WERI-Rb-1 (cell line): Measurements from ENCODE around the gene CCL24.

Source experiments
- DNase-seq: peaks from one replicate; pipeline ENCODE4 v3.0.0-alpha.2; 2020
- H3K27ac ChIP-seq: fragments of 250-450 bp; sonication (Bioruptor Pico); 2 replicates; pipeline ENCODE4 v1.5.1; 2020; ENCODE audit warnings: mild to moderate bottlenecking, moderate library complexity
- H3K27me3 ChIP-seq: fragments of 250-450 bp; sonication (Bioruptor Pico); 2 replicates; pipeline ENCODE4 v1.5.1; 2021; ENCODE audit warnings: mild to moderate bottlenecking, low read depth, moderate library complexity; ENCODE audit not compliant: insufficient read depth, severe bottlenecking
- H3K36me3 ChIP-seq: fragments of 250-450 bp; sonication (Bioruptor Pico); 2 replicates; pipeline ENCODE4 v1.5.1; 2020; ENCODE audit warnings: mild to moderate bottlenecking, moderate library complexity
- H3K4me3 ChIP-seq: 2 replicates; pipeline ENCODE4 v1.5.1; 2011; ENCODE audit warnings: low read depth, mild to moderate bottlenecking, control low read depth, low read length
- H3K9me3 ChIP-seq: fragments of 250-450 bp; sonication (Bioruptor Pico); 2 replicates; pipeline ENCODE4 v1.5.1; 2021; ENCODE audit warnings: mild to moderate bottlenecking, moderate library complexity; ENCODE audit not compliant: severe bottlenecking
- TF ChIP-seq, protein P1 (sequence below): IDR thresholded peaks from 2 replicates; pipeline ENCODE4 v1.5.1; 2011; ENCODE audit warnings: low read depth, mild to moderate bottlenecking, control low read depth, inconsistent platforms, low read length

The CCL24 gene

DNA sequence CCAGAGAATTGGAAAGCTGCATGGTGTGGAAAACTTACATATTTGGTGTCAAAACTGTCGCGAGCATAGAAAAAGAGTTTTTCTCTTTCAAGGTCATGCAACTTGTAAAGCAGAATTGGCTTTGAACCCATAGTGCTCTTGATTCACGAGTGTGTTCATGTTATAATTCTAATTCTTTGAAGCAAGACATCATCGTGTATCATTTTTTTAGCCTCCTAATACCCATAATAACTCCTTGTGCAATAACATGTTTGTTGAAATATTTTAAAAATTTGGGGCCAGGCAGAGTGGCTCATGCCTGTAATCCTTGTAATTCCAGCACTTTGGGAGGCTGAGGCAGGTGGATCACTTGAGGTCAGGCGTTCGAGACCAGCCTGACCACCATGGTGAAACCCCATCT lies 4.2 kb downstream of the CCL24 start:
- H3K36me3 ChIP-seq, result no peaks in the 10 kb centered on the region
- TF ChIP-seq, protein P1, sequence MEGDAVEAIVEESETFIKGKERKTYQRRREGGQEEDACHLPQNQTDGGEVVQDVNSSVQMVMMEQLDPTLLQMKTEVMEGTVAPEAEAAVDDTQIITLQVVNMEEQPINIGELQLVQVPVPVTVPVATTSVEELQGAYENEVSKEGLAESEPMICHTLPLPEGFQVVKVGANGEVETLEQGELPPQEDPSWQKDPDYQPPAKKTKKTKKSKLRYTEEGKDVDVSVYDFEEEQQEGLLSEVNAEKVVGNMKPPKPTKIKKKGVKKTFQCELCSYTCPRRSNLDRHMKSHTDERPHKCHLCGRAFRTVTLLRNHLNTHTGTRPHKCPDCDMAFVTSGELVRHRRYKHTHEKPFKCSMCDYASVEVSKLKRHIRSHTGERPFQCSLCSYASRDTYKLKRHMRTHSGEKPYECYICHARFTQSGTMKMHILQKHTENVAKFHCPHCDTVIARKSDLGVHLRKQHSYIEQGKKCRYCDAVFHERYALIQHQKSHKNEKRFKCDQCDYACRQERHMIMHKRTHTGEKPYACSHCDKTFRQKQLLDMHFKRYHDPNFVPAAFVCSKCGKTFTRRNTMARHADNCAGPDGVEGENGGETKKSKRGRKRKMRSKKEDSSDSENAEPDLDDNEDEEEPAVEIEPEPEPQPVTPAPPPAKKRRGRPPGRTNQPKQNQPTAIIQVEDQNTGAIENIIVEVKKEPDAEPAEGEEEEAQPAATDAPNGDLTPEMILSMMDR, result no peak
- H3K27ac ChIP-seq, result no peak overlapping the region
- H3K9me3 ChIP-seq, result peaks cover 5% of the 10 kb centered on the region
- no peak overlapping the region for H3K4me3 ChIP-seq
- no peaks in the 10 kb centered on the region for H3K27me3 ChIP-seq
- DNase-seq, result no peak

DNA sequence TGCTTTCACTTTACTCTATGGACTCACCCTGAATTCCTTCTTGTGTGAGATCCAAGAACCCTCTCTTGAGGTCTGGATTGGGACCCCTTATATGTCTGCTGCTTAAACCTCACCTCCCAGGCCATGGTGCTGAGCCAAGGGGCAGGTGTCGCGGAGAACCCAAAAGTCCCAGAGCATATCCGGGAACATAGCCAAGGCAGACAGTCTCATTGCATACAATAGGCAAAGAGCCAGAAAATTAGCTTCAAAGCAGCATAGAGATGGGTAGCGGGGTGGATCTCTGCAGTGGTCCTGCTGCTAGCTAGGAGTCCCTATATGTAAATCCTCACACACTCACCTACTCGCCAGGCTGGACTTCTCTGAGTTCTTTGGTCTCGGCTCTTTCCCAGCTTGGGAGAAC lies 5.5 kb downstream of the CCL24 start:
- no peaks in the 10 kb centered on the region for H3K36me3 ChIP-seq
- TF ChIP-seq, protein P1, result no peak
- H3K9me3 ChIP-seq, result peaks cover 5% of the 10 kb centered on the region
- no peak overlapping the region for H3K4me3 ChIP-seq
- no peaks in the 10 kb centered on the region for H3K27me3 ChIP-seq
- no peak overlapping the region for H3K27ac ChIP-seq
- DNase-seq, result no peak

DNA sequence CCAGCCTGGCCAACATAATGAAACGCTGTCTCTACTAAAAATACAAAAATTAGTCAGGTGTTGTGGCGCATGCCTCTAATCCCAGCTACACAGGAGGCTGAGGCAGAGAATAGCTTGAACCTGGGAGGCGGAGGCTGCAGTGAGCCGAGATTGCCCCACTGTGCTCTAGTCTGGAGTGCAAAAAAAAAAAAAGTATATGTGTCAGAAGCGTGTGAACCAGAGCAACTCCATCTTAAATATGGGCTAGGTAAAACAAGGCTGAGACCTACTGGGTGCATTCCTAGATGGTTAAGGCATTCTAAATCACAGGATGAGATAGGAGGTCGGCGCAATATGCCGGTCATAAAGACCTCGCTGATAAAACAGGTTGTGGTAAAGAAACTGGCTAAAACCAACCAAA lies 6.2 kb downstream of the CCL24 start:
- Histone ChIP-seq H3K9me3 (peaks cover 5% of the 10 kb centered on the region), H3K27me3 (no peaks in the 10 kb centered on the region), H3K27ac (no peak overlapping the region), H3K36me3 (no peaks in the 10 kb centered on the region), H3K4me3 (no peak overlapping the region)
- TF ChIP-seq, protein P1, result no peak
- DNase-seq, result no peak

DNA sequence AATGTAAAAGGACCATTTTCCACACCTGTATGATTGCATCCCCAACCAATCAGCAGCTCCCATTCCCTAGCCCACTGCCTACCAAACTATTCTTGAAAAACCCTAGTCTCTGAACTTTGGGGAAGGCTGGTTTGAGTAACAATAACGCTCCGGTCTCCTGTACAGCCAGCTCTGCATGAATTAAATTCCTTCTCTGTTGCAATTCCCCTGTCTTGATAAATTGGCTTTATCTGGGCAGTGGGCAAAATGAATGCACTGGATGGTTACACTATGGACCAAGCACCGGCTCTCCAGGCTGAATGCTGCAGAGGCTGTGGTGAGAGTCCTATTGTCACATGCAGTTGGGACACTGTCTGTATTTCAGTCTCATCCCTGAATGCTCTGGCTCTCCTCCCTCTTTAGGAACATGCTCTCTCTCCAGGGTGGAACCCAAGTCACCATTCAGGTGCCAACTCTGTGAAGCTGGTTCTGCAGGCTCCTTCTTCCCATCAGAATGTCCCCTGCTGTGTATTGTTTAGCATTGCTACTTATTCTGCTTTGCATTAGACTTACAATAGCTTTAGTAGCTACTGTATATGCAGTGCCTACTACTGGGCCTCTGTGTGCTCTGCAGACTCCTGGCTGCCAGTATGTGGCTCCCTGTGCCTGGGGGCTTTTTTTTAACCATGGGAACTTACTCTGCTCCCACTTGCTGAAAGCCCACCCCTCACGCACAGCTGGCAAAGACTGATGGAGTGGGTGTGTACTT lies 6.9 kb downstream of the CCL24 start:
- Histone ChIP-seq H3K27me3 (no peaks in the 10 kb centered on the region), H3K27ac (no peak overlapping the region), H3K36me3 (no peaks in the 10 kb centered on the region), H3K4me3 (no peak overlapping the region), H3K9me3 (peaks cover 5% of the 10 kb centered on the region)
- no peak for DNase-seq
- TF ChIP-seq, protein P1, result no peak

DNA sequence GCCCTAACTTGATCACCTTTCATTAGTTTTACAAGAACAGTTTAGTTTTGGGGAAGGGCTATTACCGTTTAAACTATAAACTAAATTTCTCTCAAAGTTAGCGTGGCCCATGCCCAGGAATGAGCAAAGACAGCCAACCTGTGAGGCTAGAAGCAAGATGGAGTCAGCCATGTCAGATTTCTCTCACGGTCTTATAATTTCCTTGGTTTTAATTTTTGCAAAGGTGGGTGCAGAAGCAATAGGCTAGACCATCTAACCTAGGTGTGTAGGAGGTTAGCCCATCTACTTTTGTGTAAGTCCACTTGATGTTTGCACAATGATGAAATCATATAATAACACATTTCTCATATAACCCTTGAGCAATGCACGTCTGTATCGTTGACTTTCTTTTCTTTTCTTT lies 8.9 kb downstream of the CCL24 start:
- no peak overlapping the region for H3K4me3 ChIP-seq
- no peak for DNase-seq
- peaks cover 5% of the 10 kb centered on the region for H3K9me3 ChIP-seq
- no peak overlapping the region for H3K27ac ChIP-seq
- no peaks in the 10 kb centered on the region for H3K27me3 ChIP-seq
- TF ChIP-seq, protein P1, result no peak
- H3K36me3 ChIP-seq, result no peaks in the 10 kb centered on the region

DNA sequence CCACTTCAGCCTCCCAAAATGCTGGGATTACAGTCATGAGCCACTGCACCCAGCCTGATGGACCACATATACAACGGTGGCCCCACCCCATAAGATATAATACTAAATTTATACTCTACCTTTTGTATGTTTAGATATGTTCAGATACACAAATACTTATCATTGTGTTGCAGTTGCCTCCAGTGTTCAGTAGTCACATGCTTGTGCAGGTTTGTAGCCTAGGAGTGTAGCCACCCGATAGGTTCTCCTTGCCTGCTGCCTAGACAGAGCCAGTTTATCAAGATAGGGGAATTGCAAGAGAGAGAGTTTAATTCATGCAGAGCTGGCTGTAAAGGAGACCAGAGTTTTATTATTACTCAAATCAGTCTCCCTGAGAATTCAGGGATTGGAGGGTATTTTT lies 9.6 kb downstream of the CCL24 start:
- Histone ChIP-seq H3K4me3 (no peak overlapping the region), H3K27me3 (no peaks in the 10 kb centered on the region), H3K9me3 (peaks cover 5% of the 10 kb centered on the region), H3K36me3 (no peaks in the 10 kb centered on the region), H3K27ac (no peak overlapping the region)
- TF ChIP-seq, protein P1, result no peak
- DNase-seq, result no peak
